Endothelial cell (in vitro differentiated cells): ENCODE data around the gene GPLD1. TPM values are rescaled to one million over a fixed set of nuclear protein-coding genes. Genes with fewer than 3 reads are reported as not detected.

ENCODE experiments used
- DNase-seq: peaks from one replicate; pipeline ENCODE4 v3.0.0; 2021; ENCODE audit warnings: low spot score
- H3K27ac Mint-ChIP-seq: one replicate; pipeline ENCODE4 v1.8.0; 2021; ENCODE audit warnings: mixed read lengths, inconsistent platforms; ENCODE audit not compliant: unreplicated experiment
- H3K27me3 Mint-ChIP-seq: one replicate; pipeline ENCODE4 v1.8.0; 2021; ENCODE audit warnings: mild to moderate bottlenecking, moderate library complexity, mixed read lengths, inconsistent platforms; ENCODE audit not compliant: unreplicated experiment
- H3K36me3 Mint-ChIP-seq: one replicate; pipeline ENCODE4 v1.8.0; 2021; ENCODE audit warnings: mild to moderate bottlenecking, low read depth, mixed read lengths, inconsistent platforms; ENCODE audit not compliant: unreplicated experiment
- H3K4me1 Mint-ChIP-seq: one replicate; pipeline ENCODE4 v1.8.0; 2021; ENCODE audit warnings: mild to moderate bottlenecking, mixed read lengths, inconsistent platforms; ENCODE audit not compliant: unreplicated experiment
- H3K4me3 Mint-ChIP-seq: one replicate; pipeline ENCODE4 v1.8.0; 2021; ENCODE audit warnings: mild to moderate bottlenecking, mixed read lengths, inconsistent platforms; ENCODE audit not compliant: unreplicated experiment
- H3K9me3 Mint-ChIP-seq: one replicate; pipeline ENCODE4 v1.8.0; 2021; ENCODE audit warnings: mixed read lengths, inconsistent platforms; ENCODE audit not compliant: unreplicated experiment
- CTCF ChIP-seq: fragments of 200-600 bp; sonication (generic); IDR thresholded peaks from one replicate; pipeline ENCODE4 v1.5.0; 2021; ENCODE audit warnings: antibody characterized with exemption; ENCODE audit not compliant: unreplicated experiment
- total RNA-seq: library from RNA; stranded (reverse); fragmentation: NEBNext Ultra II Directional; extraction: Animal tissue kit (Norgen Biotek cat#: 25700); gene quantifications from one replicate; pipeline ENCODE4 v1.2.1, GENCODE V29; 2021; ENCODE audit not compliant: unreplicated experiment

The GPLD1 gene
- total RNA-seq, 1 donor from 2014 or later: 1.2 TPM

GRCh38 chr6:24378473-24379097 lies 110.8 kb downstream of the GPLD1 start:
- Mint-ChIP-seq H3K36me3 (no peaks in the 10 kb centered on the region), H3K4me1 (no peaks in the 10 kb centered on the region), H3K27me3 (no peaks in the 10 kb centered on the region), H3K27ac (no peak overlapping the region), H3K4me3 (no peak overlapping the region), H3K9me3 (no peaks in the 10 kb centered on the region)
- no peak for DNase-seq
- TF ChIP-seq CTCF: no peak

Other genes starting within 250 kb of the GPLD1 start
- 0.13 TPM for gene DCDC2, start 131.5 kb downstream of the GPLD1 start, total RNA-seq
- gene MRS2, start 86.6 kb downstream of the GPLD1 start, total RNA-seq: 24.8 TPM
- gene ALDH5A1, start 5.4 kb upstream of the GPLD1 start, total RNA-seq: 7.2 TPM
- gene KIAA0319, start 156.6 kb upstream of the GPLD1 start, total RNA-seq: 0.18 TPM
- gene TDP2, start 177.3 kb upstream of the GPLD1 start, total RNA-seq: 33.9 TPM
- 22.1 TPM for gene ACOT13, start 177.5 kb upstream of the GPLD1 start, total RNA-seq
- 88.8 TPM for gene C6orf62, start 229.6 kb upstream of the GPLD1 start, total RNA-seq